HG03439 (cell line): ENCODE measurements around the gene BACH2.
"Not testable (repeated sequence)": the region's sequence is repeated elsewhere in the genome, so short reads cannot be mapped to it uniquely, and the experiment has no call there.

Experiments used
- ATAC-seq: cut with Tn5 transposase; IDR thresholded peaks from one replicate; pipeline ENCODE4 v1.9.1; 2021; ENCODE audit warnings: mild to moderate bottlenecking, moderate library complexity; ENCODE audit not compliant: unreplicated experiment

BACH2 gene

GRCh38 chr6:90186637-90187371 is 109.8 kb downstream of the BACH2 start:
- no peak for ATAC-seq

DNA sequence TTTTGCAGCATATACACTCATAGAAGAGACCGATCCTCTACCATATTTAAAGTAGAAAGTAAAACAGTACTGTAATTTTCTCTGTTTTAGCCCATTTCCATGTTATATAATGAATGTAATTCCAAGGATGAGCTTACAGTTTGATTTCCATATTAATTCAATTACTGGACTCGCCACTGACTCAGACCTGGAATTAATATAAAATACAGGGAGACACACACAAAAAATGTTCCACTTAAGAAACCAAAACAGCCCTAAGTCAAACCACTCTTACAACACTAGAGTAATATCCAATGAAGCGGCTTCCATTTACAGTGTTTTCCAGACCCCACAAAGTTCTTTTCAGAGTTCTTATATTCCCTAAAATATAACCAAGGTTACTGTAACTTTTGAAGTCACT is 110.6 kb downstream of the BACH2 start:
- ATAC-seq, result no peak

GRCh38 chr6:90184334-90185298 is 112.0 kb downstream of the BACH2 start:
- ATAC-seq, result no peak

DNA sequence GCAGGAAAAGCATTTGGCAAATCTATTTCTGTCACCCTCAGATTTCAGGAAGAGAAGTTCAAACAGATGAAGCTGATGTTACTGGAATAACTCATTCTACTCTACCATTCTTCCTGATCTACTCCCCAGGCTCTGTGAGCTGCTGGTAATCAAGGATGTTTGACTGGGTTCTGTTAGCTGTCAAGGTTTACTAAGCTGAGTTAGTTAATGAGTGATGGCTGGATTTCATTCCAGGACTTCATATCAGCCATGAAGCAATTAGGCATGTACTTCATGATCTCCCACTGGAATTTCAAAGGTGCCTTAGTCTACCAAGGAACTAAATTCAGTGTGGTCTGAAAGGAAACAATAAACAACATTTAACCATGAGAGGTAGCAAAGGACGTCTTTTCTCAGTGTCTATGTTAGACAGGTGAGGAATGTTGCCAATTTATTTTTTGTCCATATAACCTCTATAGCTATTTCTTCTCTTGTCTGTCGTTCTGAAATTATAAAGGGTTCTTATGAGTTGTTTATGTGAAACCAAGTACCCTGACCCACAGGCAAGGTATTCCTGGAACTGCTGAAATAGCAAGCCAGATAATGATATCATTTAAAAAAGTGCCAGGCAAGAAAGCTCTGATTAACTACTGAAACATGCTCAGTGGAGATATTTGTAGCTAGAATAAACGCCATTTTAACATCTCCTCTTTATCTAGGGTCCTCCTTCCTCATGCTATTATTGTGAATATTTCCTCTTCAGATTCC is 112.9 kb downstream of the BACH2 start:
- ATAC-seq, result no peak

DNA sequence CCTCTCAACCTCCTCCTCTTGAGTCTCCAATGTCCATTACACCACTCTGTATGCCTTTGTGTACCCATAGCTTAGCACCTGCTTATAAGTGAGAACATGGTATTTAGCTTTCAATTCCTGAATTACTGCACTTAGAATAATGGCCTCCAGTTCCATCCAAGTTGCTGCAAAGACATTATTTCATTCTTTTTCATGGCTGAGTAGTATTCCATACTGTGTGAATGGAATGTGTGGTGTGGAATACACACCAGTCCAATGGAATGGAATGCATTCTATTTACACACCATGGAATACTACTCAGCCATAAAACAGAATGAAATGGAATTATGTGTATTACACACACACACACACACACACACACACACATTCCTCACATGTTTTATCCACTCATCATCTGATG is 116.1 kb downstream of the BACH2 start:
- no peak for ATAC-seq

DNA sequence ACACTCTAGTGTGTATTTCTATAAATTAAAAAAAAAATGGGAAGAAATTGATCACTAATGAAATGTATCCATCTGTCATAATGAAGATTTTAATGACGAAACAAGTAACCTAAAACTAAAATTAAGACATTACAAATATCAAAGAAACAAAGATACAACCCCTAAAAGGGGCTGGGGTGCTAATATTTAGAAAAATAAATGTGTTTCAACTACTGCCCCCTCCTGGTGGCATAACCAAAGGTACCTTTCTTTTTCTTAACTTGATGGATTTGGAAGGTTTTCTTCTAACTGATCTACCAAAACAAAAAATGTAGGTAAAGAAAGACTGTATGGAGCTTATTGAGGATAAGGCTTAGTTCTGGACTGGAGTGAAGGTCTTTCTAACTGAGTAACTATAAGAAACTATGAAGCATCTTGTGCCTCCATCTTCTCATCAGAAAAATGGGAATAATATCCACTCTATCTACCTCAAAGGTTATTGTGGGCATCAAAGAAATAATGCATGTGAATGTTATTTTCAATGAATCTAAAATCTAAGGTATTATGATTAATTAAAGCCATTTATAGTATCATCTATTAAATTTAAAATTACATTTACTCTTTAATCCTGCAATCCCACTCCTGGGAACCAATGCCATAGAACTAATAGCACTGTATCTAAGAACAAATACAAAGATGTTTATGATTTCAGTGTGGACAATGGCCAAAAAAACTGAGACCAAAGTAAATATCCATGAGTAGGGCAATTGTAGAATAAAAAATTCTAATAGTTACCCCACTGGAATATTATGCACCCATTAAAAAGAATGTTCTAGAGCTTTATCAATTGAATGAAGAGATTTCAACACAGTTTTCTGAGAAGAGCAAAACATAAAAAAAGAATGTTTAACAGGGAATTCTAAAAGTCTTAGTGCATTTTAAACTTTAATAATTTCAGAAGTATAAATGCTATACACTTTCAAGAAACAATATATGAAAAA is 117.2 kb downstream of the BACH2 start:
- no peak for ATAC-seq

DNA sequence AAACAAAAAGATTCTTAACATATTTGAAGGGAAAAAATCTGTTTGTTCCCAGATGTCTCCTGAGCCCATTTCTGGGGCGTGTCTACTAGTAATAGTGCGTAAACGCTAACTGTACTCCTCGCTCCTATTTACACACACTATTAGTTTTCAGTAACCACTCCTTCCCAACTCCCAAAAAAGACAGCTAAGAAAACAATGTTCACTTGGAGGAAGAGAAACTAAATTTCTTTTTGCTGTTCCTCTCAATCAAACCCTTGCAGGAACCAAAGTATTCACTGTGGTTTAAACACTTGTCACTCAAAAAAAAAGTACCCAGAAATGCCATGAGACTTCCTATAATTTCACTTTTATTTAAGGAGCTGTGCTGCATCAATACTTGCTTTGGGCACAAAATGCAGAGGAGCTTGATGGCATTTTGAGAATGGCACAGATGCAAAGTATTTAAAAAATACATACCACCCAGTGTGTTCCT is 118.2 kb downstream of the BACH2 start:
- ATAC-seq, result no peak

DNA sequence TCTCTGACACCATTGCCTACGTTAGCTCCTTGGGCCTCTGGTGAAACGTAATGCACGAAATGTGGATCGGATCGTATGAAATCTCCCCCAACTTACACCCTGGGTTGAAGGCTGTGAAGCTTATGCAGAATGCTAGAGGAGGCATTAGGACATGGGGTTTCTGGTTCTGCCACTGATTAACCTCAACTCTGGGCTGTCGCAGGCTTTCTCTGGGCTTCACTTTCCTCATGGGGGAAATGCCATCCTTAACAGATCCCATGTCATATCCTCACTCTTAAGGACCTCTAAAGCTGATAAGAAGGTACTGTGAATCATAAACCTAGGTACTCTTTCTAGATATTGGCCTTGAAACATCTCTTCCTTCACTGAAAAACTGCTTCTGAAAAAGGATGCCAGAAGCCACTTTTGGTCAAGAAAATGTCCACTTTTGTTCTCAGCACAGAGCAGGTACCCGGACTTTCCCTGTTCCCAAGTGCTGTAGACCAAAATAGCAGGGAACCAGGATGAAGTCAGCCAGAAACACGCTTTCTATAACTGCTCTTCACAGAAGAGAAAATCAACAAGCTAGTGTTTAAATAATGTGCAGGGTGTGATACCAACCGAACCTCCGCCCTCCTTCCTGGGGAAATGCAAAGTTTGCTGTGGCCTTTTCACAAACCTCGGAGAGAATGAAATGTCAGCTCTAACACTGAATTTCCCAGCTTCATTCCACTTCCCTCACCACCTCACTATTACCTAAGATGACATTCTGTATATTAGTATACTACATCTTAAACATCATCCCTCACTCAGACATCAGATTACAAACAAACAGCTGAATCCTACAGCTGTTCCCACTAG is 118.9 kb downstream of the BACH2 start:
- no peak for ATAC-seq

DNA sequence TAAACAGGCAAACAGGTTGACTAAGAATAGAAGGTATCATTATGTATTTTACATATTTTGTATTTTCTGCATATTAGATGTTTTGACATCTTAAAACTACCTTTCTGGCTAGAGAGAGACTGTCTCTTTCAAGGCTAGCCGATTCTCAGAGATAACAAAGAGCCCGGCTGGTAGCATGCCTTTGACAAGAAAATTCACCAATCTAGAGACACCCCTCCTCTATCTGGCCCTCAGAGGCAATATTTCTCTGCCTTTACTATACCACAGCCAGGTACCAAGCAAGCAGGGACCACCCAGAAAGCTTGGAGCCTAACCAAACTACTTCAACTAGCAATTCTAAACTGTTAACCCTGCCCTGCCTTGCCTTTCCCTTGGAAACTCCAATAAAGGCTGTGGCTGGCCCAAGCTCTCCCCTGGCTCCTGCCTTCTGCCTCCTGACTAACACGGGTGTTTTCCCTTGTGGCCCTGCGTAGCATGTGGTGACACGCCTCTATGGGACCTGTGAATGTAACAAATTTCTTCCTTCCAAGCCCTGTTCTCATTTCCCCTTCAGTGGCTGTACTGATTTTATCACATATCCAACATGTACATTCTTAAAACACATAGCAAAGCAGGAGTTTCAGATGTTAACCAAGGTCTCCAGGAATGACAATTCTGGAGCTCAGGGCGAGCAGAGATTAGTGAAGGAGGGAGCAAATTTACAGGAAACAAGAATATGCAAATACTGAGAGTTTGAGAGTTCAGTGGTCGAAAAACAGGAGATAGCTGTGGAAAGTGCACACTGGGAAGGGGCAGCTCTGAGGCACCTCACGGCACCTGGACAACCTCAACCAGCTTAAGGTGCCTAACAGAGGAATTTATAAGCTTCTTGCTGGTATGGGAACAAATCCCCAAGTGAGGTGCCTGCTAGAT is 120.8 kb downstream of the BACH2 start:
- ATAC-seq, result peak; percentile 71

GRCh38 chr6:90173262-90173925 is 123.2 kb downstream of the BACH2 start:
- no peak for ATAC-seq

DNA sequence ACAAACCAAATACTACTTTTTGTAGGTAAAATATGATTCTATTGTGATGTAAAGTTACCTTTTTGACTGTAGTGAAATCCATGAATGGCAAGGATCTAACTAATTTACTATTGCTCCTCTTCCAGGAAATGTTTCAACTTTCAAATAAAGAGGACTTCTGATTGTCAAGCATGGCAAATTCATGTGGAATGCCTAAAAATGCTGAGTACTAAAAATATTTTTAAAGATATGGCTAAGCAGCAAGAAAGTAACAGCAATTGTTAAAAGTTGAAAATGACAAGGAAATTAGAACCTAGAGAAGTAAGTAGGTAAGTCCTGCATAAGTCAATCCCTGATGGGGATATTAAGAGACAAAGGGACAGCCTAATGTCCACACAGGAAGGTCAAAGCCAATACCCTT is 126.0 kb downstream of the BACH2 start:
- ATAC-seq, result no peak

DNA sequence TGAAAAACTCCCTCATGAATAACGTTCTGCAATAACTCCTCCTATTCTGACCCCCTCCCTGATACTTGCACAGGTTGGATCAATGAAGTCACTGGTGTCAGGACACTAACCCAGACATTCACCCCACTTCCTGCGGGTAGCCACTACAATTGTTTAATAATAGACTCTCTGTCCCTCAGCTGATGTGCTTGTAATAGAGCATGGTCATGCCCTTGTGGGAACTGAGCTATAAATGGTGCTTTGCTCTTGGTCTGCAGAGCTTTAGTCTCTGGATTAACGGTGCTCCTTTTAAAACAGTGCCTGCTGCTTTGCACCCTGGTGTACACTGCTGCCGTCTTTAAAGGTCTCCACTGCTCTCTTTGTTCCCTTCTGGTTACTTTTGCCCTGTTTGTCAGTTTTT is 127.3 kb downstream of the BACH2 start:
- ATAC-seq, result no peak

DNA sequence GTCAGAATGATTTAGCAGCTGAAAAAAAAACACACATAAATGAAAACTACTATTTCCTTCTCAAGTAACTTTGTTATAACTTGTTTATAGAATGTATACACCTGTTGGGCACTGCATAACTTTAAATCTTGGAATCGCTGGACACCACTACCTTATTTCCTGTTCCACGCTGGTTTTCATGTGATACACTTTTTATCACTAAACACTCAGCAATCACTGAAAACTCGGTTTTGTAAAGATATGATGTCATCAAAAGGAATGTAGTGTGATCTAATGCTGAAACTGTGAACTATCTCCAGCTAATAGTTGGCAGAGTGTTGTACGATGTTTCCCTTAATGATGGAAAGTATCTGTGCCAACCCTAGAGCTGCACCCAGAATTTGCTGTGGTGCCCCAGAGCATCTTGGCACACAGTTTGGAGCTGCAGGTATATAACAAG is 127.9 kb downstream of the BACH2 start:
- ATAC-seq, result no peak

DNA sequence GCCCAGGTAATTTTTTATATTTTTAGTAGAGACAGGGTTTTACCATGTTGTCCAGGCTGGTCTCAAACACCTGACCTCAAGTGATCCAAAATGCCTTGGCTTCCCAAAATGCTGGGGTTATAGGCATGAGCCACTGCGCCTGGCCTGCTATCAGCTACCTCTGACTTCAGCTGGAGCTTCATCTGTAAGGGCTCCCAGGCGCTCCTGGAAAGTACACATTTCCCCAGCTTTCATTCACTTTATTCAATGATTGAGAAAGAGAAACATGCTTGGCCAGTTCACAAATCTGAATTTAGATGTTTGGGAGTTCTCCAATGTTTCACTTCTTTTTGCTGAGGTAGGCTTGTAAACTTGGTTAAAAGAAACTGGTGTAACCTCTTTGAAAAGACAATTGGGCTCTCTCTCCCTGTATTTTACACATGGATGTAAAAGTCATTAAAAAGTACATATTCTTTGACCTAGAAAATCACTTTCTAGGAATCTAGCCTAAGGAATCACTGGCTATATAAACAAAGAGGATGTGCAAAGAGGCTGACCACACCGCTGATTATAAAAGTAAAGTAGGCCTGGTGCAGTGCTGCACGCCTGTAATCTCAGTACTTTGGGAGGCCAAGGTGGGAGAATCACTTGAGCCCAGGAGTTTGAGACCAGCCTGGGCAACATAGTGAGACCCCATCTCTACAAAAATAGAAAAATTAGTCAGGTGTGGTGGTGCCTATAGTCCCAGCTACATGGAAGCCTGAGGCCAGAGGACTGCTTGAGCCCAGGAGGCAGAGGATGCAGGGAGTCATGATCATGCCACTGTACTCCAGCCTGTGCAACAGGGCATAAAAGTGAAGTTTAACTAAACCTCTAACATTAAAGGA is 128.9 kb downstream of the BACH2 start:
- ATAC-seq, result no peak

- ATAC-seq, result not testable (repeated sequence)
Observed at GRCh38 chr6:90166155-90166924, 130.3 kb downstream of the BACH2 start.
